Measurements from ENCODE around the gene CDCP2. TPM values are rescaled to one million over a fixed set of nuclear protein-coding genes. Genes with fewer than 3 reads are reported as not detected.

CDCP2 gene
- total and polyA plus RNA-seq, 7 donors = not detected

GRCh38 chr1:54120018-54120697, 32.6 kb downstream of the CDCP2 start:
- DNase-seq (no peak), ATAC-seq (no peak)
- Histone ChIP-seq H3K27ac (no peak overlapping the region), H3K9me3 (no peaks in the 10 kb centered on the region), H3K4me1 (peaks cover 8% of the 10 kb centered on the region), H3K36me3 (ENCODE audit: insufficient read depth in 1 of 2, low read depth in 1 of 2) (no peaks in the 10 kb centered on the region), H3K4me3 (no peak overlapping the region), H3K27me3 (ENCODE audit: insufficient read depth in 3 of 3, low read length in 2 of 3) (no peaks in the 10 kb centered on the region)
- 93 to 98% (median 95%) methylated on average over 13 of the region's 13 CpGs for WGBS, 3 donors
- TF ChIP-seq CTCF (IDR thresholded peaks at IDR 0.05) = no peak
- intact Hi-C loops (cut with DNase I) = loop anchor here (5.0 to 10.0 kb wide), 5 partner anchors 82 to 695 kb away; partner anchors contain the start of genes SSBP3 (in 2 of the 2), CYB5RL (in 1 of the 2) and MRPL37 (in 1 of the 2)

- Histone ChIP-seq H3K9me3 (no peaks in the 10 kb centered on the region), H3K36me3 (ENCODE audit: insufficient read depth in 1 of 2, low read depth in 1 of 2) (no peaks in the 10 kb centered on the region), H3K4me3 (no peak overlapping the region), H3K4me1 (peaks cover 19% of the 10 kb centered on the region), H3K27ac (no peak overlapping the region), H3K27me3 (ENCODE audit: insufficient read depth in 3 of 3, low read length in 2 of 3) (no peaks in the 10 kb centered on the region)
- no peak for TF ChIP-seq CTCF (IDR thresholded peaks at IDR 0.05)
- DNase-seq = no peak
- intact Hi-C loops (cut with DNase I) = loop anchor here in 1 of 2 donors (10.0 kb wide), 1 partner anchor 86 kb away; the partner anchor contains the start of genes CYB5RL and MRPL37
- WGBS, 3 donors = 76 to 82% (median 81%) methylated on average over 8 of the region's 8 CpGs
- ATAC-seq = no peak
These were observed 34.1 kb downstream of the CDCP2 start for GRCh38 chr1:54118704-54119103.

GRCh38 chr1:54117815-54118563, 34.8 kb downstream of the CDCP2 start:
- Histone ChIP-seq H3K9me3 (no peaks in the 10 kb centered on the region), H3K4me1 (peaks cover 19% of the 10 kb centered on the region), H3K4me3 (no peak overlapping the region), H3K27ac (no peak overlapping the region), H3K36me3 (ENCODE audit: insufficient read depth in 1 of 2, low read depth in 1 of 2) (no peaks in the 10 kb centered on the region), H3K27me3 (ENCODE audit: insufficient read depth in 3 of 3, low read length in 2 of 3) (no peaks in the 10 kb centered on the region)
- no peak for TF ChIP-seq CTCF (IDR thresholded peaks at IDR 0.05)
- intact Hi-C loops (cut with DNase I) = loop anchor here in 1 of 2 donors (10.0 kb wide), 1 partner anchor 87 kb away; the partner anchor contains the start of genes CYB5RL and MRPL37
- WGBS, 3 donors = 87 to 93% (median 88%) methylated on average over 11 of the region's 11 CpGs
- DNase-seq (no peak), ATAC-seq (no peak)

- no peak for DNase-seq
These were observed 37.3 kb downstream of the CDCP2 start for GRCh38 chr1:54115520-54115919.

More at GRCh38 chr1:54115520-54115919, 37.3 kb downstream of the CDCP2 start:
- no peak for TF ChIP-seq CTCF (IDR thresholded peaks at IDR 0.05)
- H3K27ac ChIP-seq = no peak overlapping the region
- intact Hi-C loops (cut with DNase I) = loop anchor here in 1 of 2 donors (10.0 kb wide), 1 partner anchor 89 kb away; the partner anchor contains the start of genes CYB5RL and MRPL37
- WGBS, 3 donors = 38 to 40% (median 38%) methylated on average over 3 of the region's 3 CpGs
- H3K4me1 ChIP-seq = peaks cover 13% of the 10 kb centered on the region
- no peaks in the 10 kb centered on the region for H3K36me3 ChIP-seq (ENCODE audit: insufficient read depth in 1 of 2, low read depth in 1 of 2)
- ATAC-seq = no peak
- H3K4me3 ChIP-seq = no peak overlapping the region
- no peaks in the 10 kb centered on the region for H3K9me3 ChIP-seq
- H3K27me3 ChIP-seq (ENCODE audit: insufficient read depth in 3 of 3, low read length in 2 of 3) = no peaks in the 10 kb centered on the region
